ENCODE results near the gene LZTR1. TPM values are rescaled to one million over a fixed set of nuclear protein-coding genes. Genes with fewer than 3 reads are reported as not detected.

LZTR1 gene
- total RNA-seq, 4 donors from 2014 or later, result 37.1 to 67.2 (median 55.7) TPM

- intact Hi-C loops (cut with DNase I), result no loop called here
Observed at GRCh38 chr22:21009638-21010425, 27.7 kb downstream of the LZTR1 start.

GRCh38 chr22:21010426-21011113 lies 28.5 kb downstream of the LZTR1 start:
- intact Hi-C loops (cut with DNase I), result no loop called here
- no peaks in the 10 kb centered on the region for H3K27me3 ChIP-seq
- TF ChIP-seq POLR2A (IDR thresholded peaks at IDR 0.05) (no peak), CTCF (IDR thresholded peaks at IDR 0.05) (no peak)
- no peak overlapping the region for H3K4me3 ChIP-seq (replicated peaks in 1 of 3)
- WGBS, 2 donors, result 86 to 92% methylated on average over 3 of the region's 3 CpGs
- H3K9me3 ChIP-seq, result no peaks in the 10 kb centered on the region
- DNase-seq, result no peak
- H3K4me1 ChIP-seq, result peaks cover 8 to 17% of the 10 kb centered on the region in 2 donors
- no peaks in the 10 kb centered on the region for H3K36me3 ChIP-seq
- no peak overlapping the region for H3K27ac ChIP-seq

More at GRCh38 chr22:21009638-21010425, 27.7 kb downstream of the LZTR1 start:
- DNase-seq, result peak; percentile 55 to 75
- TF ChIP-seq POLR2A (IDR thresholded peaks at IDR 0.05) (no peak), CTCF (IDR thresholded peaks at IDR 0.05) (no peak)
- Histone ChIP-seq H3K4me3 (replicated peaks in 1 of 3) (no peak overlapping the region), H3K36me3 (no peaks in the 10 kb centered on the region), H3K4me1 (peaks cover 8 to 12% of the 10 kb centered on the region in 2 donors), H3K27ac (no peak overlapping the region), H3K9me3 (no peaks in the 10 kb centered on the region), H3K27me3 (no peaks in the 10 kb centered on the region)
- WGBS, 2 donors, result 50 to 51% methylated on average over 10 of the region's 10 CpGs

- 81 to 87% methylated on average over 10 to 14 of the region's 14 CpGs for WGBS, 2 donors
- no peak for TF ChIP-seq CTCF (IDR thresholded peaks at IDR 0.05)
- no peak for TF ChIP-seq POLR2A (IDR thresholded peaks at IDR 0.05)
- H3K4me1 ChIP-seq, result peaks cover 8 to 17% of the 10 kb centered on the region in 2 donors
- intact Hi-C loops (cut with DNase I), result no loop called here
- no peaks in the 10 kb centered on the region for H3K9me3 ChIP-seq
- DNase-seq, result no peak
- no peak overlapping the region for H3K4me3 ChIP-seq (replicated peaks in 1 of 3)
- H3K27ac ChIP-seq, result no peak overlapping the region
- H3K36me3 ChIP-seq, result no peaks in the 10 kb centered on the region
- H3K27me3 ChIP-seq, result no peaks in the 10 kb centered on the region
Observed at GRCh38 chr22:21012446-21013407, 30.6 kb downstream of the LZTR1 start.

- 17 to 28% methylated on average over 10 to 15 of the region's 24 CpGs for WGBS, 2 donors
- peak overlapping the region in 1 of 3 donors; percentile 3 for H3K27ac ChIP-seq
- H3K4me1 ChIP-seq, result peaks cover 8 to 17% of the 10 kb centered on the region in 2 donors
- TF ChIP-seq CTCF (IDR thresholded peaks at IDR 0.05) (no peak), POLR2A (IDR thresholded peaks at IDR 0.05) (no peak)
- H3K4me3 ChIP-seq (replicated peaks in 1 of 3), result peak overlapping the region in 1 of 3 donors; percentile 8
- intact Hi-C loops (cut with DNase I), result no loop called here
- H3K9me3 ChIP-seq, result no peaks in the 10 kb centered on the region
- no peaks in the 10 kb centered on the region for H3K36me3 ChIP-seq
- DNase-seq, result no peak
- H3K27me3 ChIP-seq, result no peaks in the 10 kb centered on the region
Observed at GRCh38 chr22:21013657-21014201, 31.6 kb downstream of the LZTR1 start.
